GM23248 (cell line): ENCODE measurements around the gene XRCC2. TPM values are rescaled to one million over a fixed set of nuclear protein-coding genes. Genes with fewer than 3 reads are reported as not detected.

ENCODE experiments used
- DNase-seq: peaks from one replicate; pipeline ENCODE4 v3.0.0-alpha.2; 2015
- H2AFZ ChIP-seq: fragments of 200-600 bp; sonication (generic); 2 replicates; pipeline ENCODE4 v1.6.1; 2016; ENCODE audit warnings: antibody characterized with exemption
- H3F3A ChIP-seq: fragments of 200-600 bp; sonication (generic); 2 replicates; pipeline ENCODE4 v1.6.1; 2016; ENCODE audit warnings: mild to moderate bottlenecking, antibody characterized with exemption, mixed run types; ENCODE audit not compliant: insufficient read depth
- H3K27ac ChIP-seq: fragments of 200-600 bp; sonication (generic); 2 replicates; pipeline ENCODE4 v1.5.1; 2016; ENCODE audit warnings: mild to moderate bottlenecking
- H3K27me3 ChIP-seq: fragments of 200-600 bp; sonication (generic); replicated peaks from 2 replicates; pipeline ENCODE4 v1.6.1; 2016; ENCODE audit warnings: mild to moderate bottlenecking; ENCODE audit not compliant: insufficient read depth
- H3K36me3 ChIP-seq: fragments of 200-600 bp; sonication (generic); 2 replicates; pipeline ENCODE4 v1.6.1; 2016; ENCODE audit warnings: low read depth, mild to moderate bottlenecking
- H3K4me1 ChIP-seq: fragments of 200-600 bp; sonication (generic); 2 replicates; pipeline ENCODE4 v1.6.1; 2016; ENCODE audit warnings: mild to moderate bottlenecking; ENCODE audit not compliant: insufficient read depth
- H3K4me2 ChIP-seq: fragments of 200-600 bp; sonication (generic); one replicate; pipeline ENCODE4 v1.6.1; 2016; ENCODE audit warnings: mild to moderate bottlenecking; ENCODE audit not compliant: unreplicated experiment
- H3K4me3 ChIP-seq: fragments of 200-600 bp; sonication (generic); 2 replicates; pipeline ENCODE4 v1.5.1; 2016; ENCODE audit warnings: mild to moderate bottlenecking
- H3K79me2 ChIP-seq: fragments of 200-600 bp; sonication (generic); 2 replicates; pipeline ENCODE4 v1.6.1; 2016; ENCODE audit warnings: mild to moderate bottlenecking; ENCODE audit not compliant: insufficient read depth
- H3K9ac ChIP-seq: fragments of 200-600 bp; sonication (generic); 2 replicates; pipeline ENCODE4 v1.6.1; 2016; ENCODE audit warnings: mild to moderate bottlenecking
- H3K9me2 ChIP-seq: fragments of 200-600 bp; sonication (generic); 2 replicates; pipeline ENCODE4 v1.6.1; 2016; ENCODE audit warnings: mixed run types, mild to moderate bottlenecking, moderate library complexity; ENCODE audit not compliant: insufficient read depth
- H3K9me3 ChIP-seq: fragments of 200-600 bp; sonication (generic); one replicate; pipeline ENCODE4 v1.6.1; 2017; ENCODE audit warnings: low read depth
- H4K20me1 ChIP-seq: fragments of 200-600 bp; sonication (generic); 2 replicates; pipeline ENCODE4 v1.6.0; 2016; ENCODE audit not compliant: insufficient read depth
- EZH2 ChIP-seq: fragments of 200-600 bp; sonication (generic); IDR thresholded peaks from 2 replicates; pipeline ENCODE4 v1.6.1; 2018; ENCODE audit warnings: antibody characterized with exemption, mild to moderate bottlenecking; ENCODE audit not compliant: insufficient read depth, poor library complexity, severe bottlenecking
- EZH2phosphoT487 ChIP-seq: fragments of 200-600 bp; sonication (generic); IDR thresholded peaks from 2 replicates; pipeline ENCODE4 v1.6.1; 2018; ENCODE audit warnings: antibody characterized with exemption, moderate library complexity, mild to moderate bottlenecking, low read depth; ENCODE audit not compliant: insufficient read depth
- WGBS, 2 experiments: methylation state at CpG; one replicate each; pipeline ENCODE4 v1.1.6; 2015 to 2017; ENCODE audit warnings: low lambda C conversion rate in 2 of 2, low coverage in 1 of 2; ENCODE audit errors: missing lambda C conversion rate in 2 of 2; 5-methylcytosine and 5-hydroxymethylcytosine counted together
- in situ Hi-C: fragments of 300-500 bp; cut with MboI; formaldehyde crosslinking; loops from 2 replicates; pipeline ENCODE4 v1.15.0; 2020
- polyA plus RNA-seq: library from polyadenylated mRNA; unstranded; fragments of >200 nt; fragmentation: Nextera tagmentation; extraction: Ambion mirVana; gene quantifications from 2 replicates; pipeline ENCODE4 v1.2.1, GENCODE V29; 2016
- total RNA-seq: library from RNA; depleted of rRNA; stranded (reverse); fragments of >200 nt; shearing (Covaris generic); gene quantifications from 2 replicates; pipeline ENCODE4 v1.2.3, GENCODE V29; 2014

The XRCC2 gene
- total and polyA plus RNA-seq, 2 experiments from 2014 or later, result 1.1 to 1.4 TPM

DNA sequence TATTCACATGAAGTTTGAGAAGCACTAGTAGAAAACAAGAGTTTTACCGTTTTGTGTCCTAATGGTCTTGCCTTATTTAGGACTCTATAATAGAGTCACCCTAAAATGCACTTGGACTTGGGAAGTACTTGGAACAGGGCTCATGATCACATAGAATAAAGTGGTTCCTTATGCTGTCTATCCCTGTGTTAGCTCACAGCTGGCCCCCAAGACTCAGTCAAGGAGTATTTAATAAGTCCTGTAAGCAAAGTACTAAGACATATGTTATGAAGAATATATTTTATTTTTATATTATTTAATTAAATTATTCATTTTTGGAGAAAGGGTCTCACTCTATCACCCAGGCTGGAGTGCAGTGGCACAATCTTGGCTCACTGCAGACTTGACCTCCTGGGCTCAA is 54.5 kb downstream of the XRCC2 start:
- WGBS, 2 experiments, result 19 to 20% methylated on average over 1 of the region's 1 CpG
- DNase-seq, result no peak

DNA sequence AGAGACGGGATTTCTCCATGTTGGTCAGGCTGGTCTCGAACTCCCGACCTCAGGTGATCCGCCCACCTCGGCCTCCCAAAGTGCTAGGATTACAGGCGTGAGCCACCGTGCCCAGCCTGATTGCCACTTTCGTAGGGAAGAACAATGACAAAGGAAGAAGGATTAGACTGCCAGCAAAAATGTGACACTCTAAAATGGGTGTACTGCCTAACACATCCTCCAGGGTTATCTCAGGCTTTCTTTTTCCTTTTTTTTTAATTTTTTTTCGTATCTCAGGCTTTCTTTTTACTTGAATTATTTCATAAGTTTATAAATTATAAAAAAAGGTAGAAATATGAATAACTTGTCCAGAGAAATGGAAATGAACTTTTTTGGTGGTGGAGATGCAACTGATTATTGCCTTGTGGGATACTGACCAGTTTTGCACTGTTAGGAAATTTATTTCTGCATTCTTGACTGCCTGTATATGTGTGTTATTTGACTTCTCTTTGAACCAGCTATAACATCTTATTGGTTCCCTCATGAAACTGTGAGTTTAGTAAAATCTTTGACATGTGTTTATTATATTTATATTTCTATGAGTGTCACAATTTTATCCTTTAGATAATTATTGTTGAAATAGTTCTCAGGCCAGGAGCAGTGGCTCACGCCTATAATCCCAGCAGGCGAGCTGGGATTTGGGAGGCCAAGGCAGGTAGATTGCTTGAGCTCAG is 56.8 kb downstream of the XRCC2 start:
- Histone ChIP-seq H3K9me3 (no peaks in the 10 kb centered on the region), H3K4me1 (0 out of 2 replicates have a peak, but pooled peaks cover 5% of the 10 kb centered on the region), H3K27me3 (no peaks in the 10 kb centered on the region), H3K27ac (no peak overlapping the region), H3K9me2 (no peaks in the 10 kb centered on the region), H3K4me3 (no peak overlapping the region), H3F3A (no peaks in the 10 kb centered on the region), H3K36me3 (no peaks in the 10 kb centered on the region), H2AFZ (no peak overlapping the region), H3K9ac (no peak overlapping the region), H3K4me2 (no peak overlapping the region), H4K20me1 (no peaks in the 10 kb centered on the region), H3K79me2 (no peaks in the 10 kb centered on the region)
- DNase-seq, result no peak
- TF ChIP-seq EZH2phosphoT487 (no peak), EZH2 (no peak)
- in situ Hi-C loops, result no loop called here
- 85 to 86% methylated on average over 11 of the region's 11 CpGs for WGBS, 2 experiments

More for the DNA sequence above, 54.5 kb downstream of the XRCC2 start:
- Histone ChIP-seq H3K27ac (no peak overlapping the region), H3K9me3 (no peaks in the 10 kb centered on the region), H3K4me1 (0 out of 2 replicates have a peak, but pooled peaks cover 5% of the 10 kb centered on the region), H2AFZ (no peak overlapping the region), H3K9me2 (no peaks in the 10 kb centered on the region), H3K27me3 (no peaks in the 10 kb centered on the region), H3K36me3 (no peaks in the 10 kb centered on the region), H3K79me2 (no peaks in the 10 kb centered on the region), H3K4me3 (no peak overlapping the region), H4K20me1 (no peaks in the 10 kb centered on the region), H3K4me2 (no peak overlapping the region), H3F3A (no peaks in the 10 kb centered on the region), H3K9ac (no peak overlapping the region)
- in situ Hi-C loops, result no loop called here
- TF ChIP-seq EZH2phosphoT487 (no peak), EZH2 (no peak)

DNA sequence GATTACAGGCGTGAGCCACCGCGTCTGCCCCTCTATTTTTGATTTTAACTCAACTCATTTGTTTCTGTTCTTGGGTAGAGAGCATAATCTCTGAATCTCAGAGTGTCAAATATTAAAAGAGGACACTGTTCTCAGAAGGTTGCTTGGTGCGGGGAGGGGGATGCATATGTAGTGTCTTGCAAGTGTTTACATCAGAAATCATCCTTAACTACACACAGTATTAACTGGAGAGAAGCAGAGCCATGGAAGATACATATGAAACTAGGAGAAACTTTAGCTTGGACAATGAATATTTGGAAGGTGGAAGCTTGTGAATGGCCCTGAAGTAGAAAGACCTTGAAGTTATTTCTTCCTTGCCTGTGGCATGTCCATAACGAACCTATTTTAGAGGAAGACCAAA is 57.5 kb downstream of the XRCC2 start:
- H3K9me2 ChIP-seq, result no peaks in the 10 kb centered on the region
- H3K27ac ChIP-seq, result no peak overlapping the region
- no peaks in the 10 kb centered on the region for H3K9me3 ChIP-seq
- in situ Hi-C loops, result no loop called here
- H3K36me3 ChIP-seq, result no peaks in the 10 kb centered on the region
- no peaks in the 10 kb centered on the region for H4K20me1 ChIP-seq
- WGBS, 2 experiments, result 85 to 88% methylated on average over 5 of the region's 5 CpGs
- H3K4me3 ChIP-seq, result no peak overlapping the region
- no peak for DNase-seq
- H3K9ac ChIP-seq, result no peak overlapping the region
- no peaks in the 10 kb centered on the region for H3F3A ChIP-seq
- no peaks in the 10 kb centered on the region for H3K27me3 ChIP-seq
- TF ChIP-seq EZH2phosphoT487, result no peak
- no peak for TF ChIP-seq EZH2
- no peak overlapping the region for H3K4me2 ChIP-seq
- no peak overlapping the region for H2AFZ ChIP-seq
- H3K79me2 ChIP-seq, result no peaks in the 10 kb centered on the region
- 0 out of 2 replicates have a peak, but pooled peaks cover 5% of the 10 kb centered on the region for H3K4me1 ChIP-seq

DNA sequence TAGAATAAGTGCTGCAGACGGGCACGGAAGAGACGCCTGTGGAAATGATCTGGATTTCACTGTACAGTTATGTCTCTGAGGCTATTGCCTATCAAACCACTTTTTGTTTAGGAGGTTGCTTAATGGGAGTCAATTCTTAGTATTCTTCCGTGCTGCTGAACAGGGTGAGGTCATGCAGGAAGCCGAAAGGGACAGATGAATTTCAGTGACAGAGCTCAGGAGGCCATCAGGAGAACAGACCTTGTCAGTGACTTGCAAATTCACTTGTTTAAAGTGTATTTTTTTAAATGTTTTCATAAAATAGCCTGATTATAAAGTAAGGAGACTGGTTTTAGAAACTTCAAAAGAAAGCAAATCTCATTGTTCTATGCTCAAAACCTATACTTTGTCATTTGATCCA is 58.9 kb downstream of the XRCC2 start:
- H3K4me2 ChIP-seq, result peak overlapping the region; percentile 7
- H3K27ac ChIP-seq, result no peak overlapping the region
- WGBS, 2 experiments, result 12 to 15% methylated on average over 5 of the region's 5 CpGs
- no peaks in the 10 kb centered on the region for H3K9me2 ChIP-seq
- H3K79me2 ChIP-seq, result no peaks in the 10 kb centered on the region
- DNase-seq, result peak; percentile 35
- in situ Hi-C loops, result no loop called here
- no peak overlapping the region for H3K4me3 ChIP-seq
- H3F3A ChIP-seq, result no peaks in the 10 kb centered on the region
- H3K9ac ChIP-seq, result no peak overlapping the region
- no peaks in the 10 kb centered on the region for H4K20me1 ChIP-seq
- TF ChIP-seq EZH2phosphoT487 (no peak), EZH2 (no peak)
- H3K27me3 ChIP-seq, result no peaks in the 10 kb centered on the region
- no peaks in the 10 kb centered on the region for H3K9me3 ChIP-seq
- no peaks in the 10 kb centered on the region for H3K36me3 ChIP-seq
- H2AFZ ChIP-seq, result peak overlapping the region; percentile 44
- H3K4me1 ChIP-seq, result 0 out of 2 replicates have a peak, but pooled peaks cover 5% of the 10 kb centered on the region
